ENCODE data around the gene DHX32.
"Not testable (repeated sequence)": the region's sequence is repeated elsewhere in the genome, so short reads cannot be mapped to it uniquely, and the experiment has no call there.

The DHX32 gene

DNA sequence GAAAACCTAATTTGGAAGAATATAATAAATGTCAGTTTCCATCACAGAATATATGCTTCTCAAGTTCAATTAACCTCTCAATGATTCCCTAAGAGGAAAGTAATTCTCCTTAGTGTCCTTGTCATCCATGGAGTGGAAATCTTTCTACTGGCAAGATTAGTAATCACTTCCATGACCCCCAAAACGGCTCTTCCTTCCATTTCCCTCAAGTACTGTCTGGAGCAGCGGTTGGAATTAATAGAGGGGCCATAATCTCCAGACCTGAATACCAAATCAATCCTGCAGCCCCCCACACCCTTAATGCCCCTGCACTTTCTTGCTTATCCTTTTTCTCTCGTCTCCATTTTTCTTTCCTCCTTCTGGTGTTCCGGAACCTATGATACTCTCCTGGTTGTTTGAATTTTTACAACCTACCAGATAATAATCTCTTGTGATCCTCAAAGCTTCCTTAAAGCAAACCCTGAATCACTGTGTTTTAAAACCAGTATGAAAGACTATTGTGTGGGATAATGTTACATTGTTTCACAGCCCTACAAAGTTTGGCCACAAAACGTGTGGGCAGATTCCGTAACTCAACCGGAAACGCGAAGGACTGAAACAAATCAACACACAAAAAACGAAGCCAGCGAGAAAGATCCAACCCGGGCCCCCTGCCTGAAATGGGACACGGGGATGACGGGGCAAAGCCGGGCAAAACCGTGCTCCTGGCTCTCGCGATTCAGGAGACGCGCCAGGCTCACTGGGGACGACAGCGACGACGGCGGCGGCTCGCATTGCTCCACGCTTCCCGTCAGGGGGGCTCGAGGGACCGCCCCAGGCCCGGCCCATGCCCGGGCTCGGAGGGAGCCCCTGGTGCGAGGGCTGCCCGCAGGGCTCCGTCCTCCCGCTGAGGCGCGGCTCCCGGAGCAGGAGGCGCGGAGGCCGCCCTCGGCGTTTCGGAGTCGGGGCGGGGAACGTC is 14.3 kb upstream of the DHX32 start:
- DNase-seq (ENCODE audit: low read depth in 2 of 2), result peak; percentile 20 to 25

DNA sequence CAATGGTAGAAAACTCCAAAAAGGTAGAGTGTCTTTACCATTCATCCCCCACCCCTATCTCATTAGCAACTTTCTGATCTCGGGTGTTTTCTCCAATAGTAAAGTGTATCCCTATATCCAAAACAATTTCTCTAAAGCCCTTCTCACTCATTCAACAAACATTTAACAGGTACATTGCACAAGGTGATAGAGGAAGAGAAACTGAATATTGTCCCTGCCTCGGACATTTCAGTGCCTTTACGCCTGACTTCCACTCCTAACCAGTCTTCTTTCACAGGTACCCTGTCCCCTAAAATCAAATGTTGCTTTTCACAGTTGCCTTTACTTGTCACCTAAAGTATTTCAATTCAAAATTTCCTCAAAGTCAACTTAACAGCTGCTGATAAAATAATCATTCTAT is 13.1 kb upstream of the DHX32 start:
- DNase-seq (ENCODE audit: low read depth in 2 of 2), result not testable (repeated sequence)

DNA sequence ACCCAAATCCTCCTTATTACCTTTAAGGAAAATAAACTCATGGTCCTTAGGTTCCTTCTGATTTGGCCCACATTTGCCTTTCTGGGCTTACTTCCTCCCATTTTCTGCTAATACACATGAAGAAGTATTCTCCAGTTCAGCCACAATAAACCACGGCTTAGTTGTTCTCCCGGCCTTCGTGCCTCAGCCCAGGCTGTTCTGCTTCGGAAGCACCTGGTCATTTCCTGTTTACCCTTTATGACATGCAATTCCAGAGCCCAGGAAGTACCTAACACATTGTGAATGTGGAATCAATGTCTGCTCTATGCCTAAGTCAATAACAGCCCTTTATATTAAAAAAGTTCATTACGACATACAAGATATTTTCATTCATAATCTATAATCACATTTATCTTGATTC is 11.3 kb upstream of the DHX32 start:
- DNase-seq (ENCODE audit: low read depth in 2 of 2), result not testable (repeated sequence)

DNA sequence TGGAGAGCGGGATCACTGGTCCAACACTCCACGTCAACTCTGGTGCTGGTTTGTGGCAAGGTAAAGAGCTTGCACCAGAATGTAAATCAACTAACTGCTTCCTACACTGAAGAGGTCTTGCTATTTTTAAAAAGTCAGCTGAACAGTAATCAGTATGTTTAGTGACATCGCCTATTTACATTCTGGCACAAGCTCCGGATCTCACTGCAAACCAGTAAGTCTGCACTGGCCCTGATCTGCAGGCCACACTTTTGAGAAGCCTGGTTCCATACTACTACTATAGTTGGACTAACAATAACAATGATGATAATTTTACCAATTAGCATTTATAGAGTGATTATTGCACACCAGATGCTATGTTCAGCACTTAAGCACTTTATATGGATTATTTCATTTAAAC is 8.3 kb upstream of the DHX32 start:
- not testable (repeated sequence) for DNase-seq (ENCODE audit: low read depth in 2 of 2)

DNA sequence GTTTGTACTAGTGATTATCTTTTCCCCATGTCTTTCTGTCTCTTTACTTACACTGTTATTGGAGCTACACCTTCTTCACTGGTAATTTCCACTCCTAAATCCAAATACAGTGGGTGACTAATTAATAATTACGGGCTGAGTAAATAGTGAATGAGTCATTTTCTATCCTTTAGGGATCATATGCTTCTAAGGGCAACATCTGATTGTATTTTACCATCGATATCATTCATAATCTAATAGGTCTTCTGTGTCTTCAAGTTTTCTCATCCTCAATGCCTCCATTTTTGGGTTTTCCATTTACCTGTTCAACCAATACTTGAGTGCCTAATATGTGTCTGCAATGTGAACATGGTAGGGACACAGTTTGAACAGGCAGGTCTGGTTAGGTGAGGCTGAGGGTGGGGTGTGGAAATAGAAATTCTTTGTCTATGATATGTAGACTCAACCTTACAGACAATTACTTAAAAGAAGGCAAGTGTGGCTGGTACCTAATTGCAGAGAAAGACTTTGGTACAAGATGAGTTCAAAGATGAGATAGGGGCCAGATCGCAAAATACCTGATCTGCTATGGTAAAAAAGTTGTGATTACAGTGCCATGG is 5.9 kb upstream of the DHX32 start:
- no peak for DNase-seq (ENCODE audit: low read depth in 2 of 2)

DNA sequence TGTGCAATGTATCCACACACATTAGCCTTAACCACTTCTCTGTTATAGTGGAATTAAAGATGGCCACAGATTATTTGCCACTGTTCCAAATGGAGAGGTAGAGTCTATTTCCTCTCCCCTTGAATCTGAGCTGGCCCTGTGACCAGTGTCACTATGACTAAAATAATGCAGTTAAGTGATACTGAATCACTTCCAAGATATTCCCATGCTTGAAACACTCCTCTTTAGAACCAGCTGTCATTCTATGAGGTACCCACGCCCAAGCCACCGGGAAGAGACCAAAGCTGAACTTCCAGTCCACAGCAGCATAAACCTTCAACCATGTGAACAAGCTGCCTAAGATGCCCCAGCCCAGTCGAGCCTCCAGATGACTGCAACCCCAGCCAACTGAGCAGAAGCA is 2.1 kb upstream of the DHX32 start:
- DNase-seq (ENCODE audit: low read depth in 2 of 2), result no peak

DNA sequence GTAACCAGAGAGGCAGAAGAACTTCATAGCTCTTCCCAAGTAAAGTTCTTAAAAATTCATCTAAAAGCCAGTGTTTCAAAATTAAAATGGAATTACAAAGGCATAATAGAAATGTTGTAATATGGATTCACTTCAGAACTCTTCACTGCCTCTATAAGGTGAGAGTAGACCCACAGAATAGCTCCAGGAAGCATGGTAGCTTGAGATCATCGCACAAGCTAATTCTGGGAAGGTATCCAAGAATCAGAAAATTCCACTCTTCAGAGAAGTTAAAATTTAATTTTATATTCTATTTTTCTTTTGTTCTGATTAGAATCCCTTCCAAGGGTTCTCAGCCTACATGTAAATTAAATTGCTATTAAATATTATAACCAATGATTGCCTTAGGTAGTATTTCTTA is 1.5 kb upstream of the DHX32 start:
- DNase-seq (ENCODE audit: low read depth in 2 of 2), result no peak

DNA sequence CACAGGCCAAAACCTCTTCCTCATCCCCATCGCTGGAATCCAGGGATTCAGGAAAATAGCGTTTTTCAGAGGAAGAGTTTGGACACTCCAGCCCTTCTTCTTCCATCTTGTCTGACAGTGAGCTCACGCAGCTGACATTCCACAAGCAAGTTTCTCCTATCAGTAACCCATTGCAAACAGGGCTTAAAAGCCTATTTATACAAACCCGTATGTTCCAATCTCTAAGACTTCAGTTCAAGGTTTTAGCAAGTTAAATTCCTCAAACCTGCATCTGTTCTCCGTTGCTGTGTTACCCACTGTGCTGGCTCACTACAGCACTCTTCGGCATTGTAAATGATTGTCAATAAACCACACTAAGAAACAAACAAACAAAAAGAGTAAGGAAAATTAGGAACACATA is 373 bp downstream of the DHX32 start:
- DNase-seq (ENCODE audit: low read depth in 2 of 2), result no peak

DNA sequence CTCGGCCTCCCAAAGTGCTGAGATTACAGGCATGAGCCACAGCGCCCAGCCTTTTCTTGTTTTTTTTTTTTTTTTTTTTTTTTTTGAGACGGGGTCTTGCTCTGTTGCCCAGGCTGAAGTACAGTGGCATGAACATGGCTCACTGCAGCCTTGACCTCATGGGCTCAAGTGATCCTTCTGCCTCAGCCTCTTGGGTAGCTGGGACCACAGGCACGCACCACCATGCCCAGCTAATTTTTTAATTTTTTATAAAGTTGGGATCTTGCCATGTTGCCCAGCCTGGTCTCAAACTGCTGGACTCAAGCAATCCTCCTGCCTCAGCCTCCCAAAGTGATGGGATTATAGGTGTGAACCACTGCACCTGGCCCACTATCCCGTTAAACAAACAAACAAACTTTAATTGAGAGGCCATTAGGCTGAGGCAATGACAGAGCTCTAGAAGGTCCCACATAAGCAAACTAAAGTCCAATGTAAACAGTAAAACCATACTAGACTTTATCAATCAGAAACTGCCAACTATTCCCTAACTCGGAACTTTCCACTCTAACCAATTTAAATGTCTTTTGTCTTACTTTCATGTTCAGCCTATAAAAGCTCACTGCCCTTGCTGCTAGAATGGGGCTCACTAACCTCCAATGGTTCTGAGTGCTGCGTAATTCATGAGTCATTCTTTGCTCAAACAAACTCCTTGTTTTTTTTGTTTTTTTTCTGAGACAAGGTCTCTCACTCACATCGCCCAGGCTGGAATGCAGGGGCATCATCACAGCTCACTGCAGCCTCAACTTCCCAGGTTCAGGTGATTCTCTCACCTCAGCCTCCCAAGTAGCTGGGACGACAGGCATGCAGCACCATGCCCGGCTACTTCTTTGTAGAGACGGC is 1.9 kb downstream of the DHX32 start:
- peak; percentile 31 to 41 for DNase-seq (ENCODE audit: low read depth in 2 of 2)

DNA sequence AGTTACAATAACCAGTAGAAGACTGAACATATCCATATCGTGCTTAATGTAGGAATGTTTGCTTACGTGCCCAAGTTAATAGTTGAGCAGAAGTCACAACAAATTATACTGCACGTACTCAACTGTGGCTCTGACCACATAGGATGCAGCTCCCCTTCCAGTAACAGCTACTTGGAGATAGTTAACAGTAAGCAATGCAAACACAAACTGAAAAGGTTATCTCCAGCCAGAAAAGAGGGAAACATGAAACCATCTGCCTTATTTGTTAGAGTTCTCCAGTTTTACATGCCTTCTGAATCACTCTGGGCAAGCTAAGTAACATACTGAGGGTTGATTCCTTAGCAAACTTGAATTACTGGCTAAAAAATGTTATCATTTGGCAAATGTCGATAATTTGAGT is 9.8 kb downstream of the DHX32 start:
- no peak for DNase-seq (ENCODE audit: low read depth in 2 of 2)

DNA sequence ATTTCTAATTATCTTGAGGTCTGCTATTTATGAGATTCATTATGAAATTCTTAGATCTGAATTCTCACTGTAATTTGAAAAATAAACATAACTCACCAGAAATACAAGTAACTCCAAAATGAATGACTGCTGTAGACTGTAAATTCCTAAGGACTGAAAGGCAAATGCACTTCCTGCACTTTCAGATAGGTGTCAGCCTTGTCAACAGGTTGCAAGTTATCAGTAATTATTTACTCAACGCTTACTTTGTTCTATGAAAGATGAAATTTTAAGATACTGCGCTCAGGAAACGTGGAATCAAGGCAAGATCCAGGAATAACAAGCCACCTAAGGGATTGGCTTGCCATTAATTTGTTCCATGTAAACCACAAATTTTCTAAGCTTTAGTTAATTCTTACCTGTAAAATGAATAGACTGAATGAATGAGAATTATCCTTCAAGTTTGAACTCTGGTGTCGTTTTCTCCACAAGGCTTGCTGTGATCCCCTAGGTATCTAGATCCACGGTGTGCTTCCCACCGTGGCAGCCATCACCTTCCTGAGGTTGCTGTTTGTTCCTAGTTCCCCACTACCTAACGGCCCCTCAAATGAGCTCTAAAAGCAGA is 12.6 kb downstream of the DHX32 start:
- DNase-seq (ENCODE audit: low read depth in 2 of 2), result peak; percentile 17 to 22

DNA sequence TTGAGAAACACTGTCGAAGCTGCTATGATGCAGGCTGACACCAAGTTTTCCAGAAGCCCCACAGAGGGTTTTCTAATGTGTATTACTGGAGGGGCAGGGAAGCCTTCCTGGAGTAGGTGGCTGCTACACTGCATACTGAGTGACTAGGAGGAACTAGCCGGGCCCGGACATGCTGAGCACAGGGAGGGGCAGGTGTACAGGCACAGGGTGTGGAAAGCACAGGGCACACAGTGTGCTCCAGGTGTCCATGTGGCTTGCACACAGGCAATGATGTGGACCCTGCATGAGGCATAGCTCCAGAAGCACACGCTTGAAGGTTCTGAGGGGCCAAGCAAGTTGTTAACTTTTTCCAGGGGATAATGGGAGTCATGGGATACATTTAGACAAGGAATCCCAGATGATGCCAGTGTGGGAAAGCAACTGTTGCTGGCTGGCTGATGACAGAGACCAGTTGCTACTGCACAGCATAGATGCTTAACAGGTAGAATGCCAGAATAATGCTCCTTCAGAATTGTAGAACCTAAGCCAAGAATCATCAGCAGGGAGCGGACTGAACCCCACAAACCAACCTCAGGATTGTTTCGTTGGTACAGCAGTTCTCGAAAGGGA is 14.6 kb downstream of the DHX32 start:
- no peak for DNase-seq (ENCODE audit: low read depth in 2 of 2)

DNA sequence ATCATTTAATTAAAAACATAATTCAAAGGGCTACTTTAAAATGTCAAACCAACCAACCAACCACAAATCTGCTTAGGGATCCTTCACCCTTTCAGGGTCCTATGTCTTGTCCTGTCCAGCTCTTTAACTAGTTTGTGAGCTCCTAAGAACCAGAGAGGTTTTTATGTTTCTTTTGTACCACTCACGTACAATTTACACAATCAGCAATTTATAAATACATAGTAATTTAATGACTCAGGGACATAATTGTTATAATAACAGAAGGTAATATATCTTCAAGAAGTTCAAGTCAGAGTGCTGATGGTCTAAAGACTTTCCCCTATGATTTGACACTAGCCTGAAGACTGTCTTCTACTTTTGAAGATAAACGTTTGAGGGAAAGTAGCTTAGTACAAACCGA is 16.0 kb downstream of the DHX32 start:
- no peak for DNase-seq (ENCODE audit: low read depth in 2 of 2)

DNA sequence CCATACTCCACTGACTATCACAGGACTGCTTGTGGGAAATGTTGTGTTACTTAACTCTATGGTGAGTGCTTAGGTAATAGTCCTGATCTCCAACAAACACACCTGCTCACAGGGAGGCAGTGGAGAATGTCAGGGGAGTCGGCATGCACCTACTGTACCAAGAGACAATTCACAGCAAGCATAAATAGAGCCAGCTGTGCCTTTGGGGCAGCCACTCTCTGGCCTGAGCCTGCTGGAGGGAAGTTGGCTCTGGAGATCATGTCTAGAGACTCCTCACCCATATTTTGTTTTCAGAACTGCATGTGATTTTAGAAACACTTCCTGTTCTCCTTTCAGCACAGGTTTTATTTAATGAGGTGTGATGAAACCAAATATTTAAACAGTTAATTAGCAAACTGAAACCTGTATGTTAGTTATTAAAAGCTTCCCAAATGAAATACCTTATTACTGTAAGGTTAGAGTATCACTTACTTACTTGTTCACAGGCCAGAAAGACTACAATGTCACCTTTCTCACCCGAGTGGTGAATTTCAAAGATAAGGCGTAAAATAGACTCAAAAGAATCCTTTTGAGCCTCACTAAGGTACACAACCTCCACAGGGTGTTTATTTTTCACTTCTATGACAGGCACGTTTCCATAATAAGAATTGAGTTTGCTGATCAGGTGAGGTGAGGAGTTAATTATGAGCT is 21.8 kb downstream of the DHX32 start:
- no peak for DNase-seq (ENCODE audit: low read depth in 2 of 2)

DNA sequence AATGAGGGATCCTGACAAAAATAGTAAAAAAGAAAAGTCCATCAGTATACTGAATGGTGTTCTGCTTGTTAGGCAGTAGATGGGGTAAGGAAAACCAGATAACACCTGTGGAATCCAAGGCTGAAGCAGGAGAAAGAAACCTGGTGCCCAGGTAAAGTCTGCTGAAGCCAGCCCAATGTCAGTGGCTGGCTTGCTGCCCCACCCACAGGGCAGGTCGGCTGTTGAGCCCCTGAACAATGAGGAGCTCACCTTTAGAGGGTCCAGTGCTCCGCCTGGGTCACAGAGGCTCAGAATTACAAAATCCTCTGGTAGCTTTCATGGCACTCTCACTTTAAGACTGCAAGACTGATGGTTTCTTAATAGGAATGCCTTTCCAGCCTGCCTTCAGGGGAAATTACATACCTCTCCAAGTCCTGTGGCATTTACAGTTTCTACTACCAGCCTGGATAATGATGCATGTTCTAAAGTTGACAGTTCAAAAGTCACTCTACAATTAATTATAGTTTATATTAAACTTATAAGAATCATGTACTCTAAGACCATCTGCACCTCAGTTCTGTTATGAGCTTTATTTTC is 23.8 kb downstream of the DHX32 start:
- no peak for DNase-seq (ENCODE audit: low read depth in 2 of 2)

DNA sequence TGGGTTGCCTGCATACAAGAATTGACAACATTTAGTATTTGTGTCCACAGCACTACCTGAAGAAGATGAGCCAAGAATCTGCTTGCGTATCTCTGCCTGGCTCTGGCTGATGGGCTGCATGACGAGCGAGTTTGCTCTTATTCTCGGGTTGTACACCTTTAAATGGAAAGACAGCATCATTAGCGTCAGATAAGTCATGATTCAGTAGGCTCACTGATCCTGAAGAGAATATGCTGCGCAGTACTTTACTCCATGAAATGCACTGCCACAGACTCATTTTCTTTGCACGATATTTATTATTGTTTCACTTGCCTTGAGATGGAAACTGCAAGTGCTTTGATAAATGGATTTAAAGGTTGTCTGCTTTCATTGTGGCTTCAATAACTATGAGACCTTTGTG is 28.6 kb downstream of the DHX32 start:
- DNase-seq (ENCODE audit: low read depth in 2 of 2), result no peak

DNA sequence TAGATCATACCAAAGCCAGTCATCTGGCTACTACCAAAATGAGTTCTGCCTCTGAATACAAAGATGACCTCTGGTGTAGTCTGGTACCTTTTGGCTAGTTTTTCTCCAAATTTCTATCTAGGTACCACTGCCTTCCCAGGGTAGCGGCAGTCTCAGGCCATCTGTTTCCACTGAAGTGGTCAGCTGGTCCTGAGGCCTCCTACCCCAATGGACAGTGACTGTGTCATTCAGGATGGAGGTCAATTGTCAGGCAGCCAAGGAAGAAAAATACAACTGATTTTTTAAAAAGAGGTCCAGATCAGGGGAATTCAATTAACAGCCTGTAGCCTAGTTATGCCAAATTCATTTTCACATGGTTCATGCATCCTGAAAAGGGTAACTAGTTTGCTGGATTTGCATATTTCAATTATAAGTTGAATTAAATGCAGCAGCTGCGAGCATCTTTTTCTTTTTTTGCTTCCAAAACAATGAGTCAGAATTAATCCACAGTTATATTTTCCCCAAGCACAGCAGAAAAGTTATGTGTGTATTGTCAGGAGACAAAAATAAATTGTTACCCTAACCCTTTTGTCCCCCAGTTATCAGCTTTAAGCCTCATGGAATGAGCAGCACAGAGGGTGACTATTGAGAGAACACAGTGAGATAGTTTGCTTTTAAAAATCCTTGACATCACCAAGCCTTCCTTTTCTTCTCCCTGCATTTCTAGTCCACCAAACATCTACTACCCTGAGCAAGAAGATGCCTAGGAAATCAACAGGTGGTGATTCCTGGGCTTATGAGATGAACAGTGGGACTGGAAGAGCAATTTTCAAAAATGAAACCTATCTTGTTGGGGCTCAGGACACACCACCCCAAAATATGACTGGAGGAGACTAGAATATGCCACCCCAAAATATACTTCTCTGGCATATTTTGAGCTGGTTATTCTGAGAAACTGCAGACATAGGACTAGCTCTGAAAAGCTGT is 30.0 kb downstream of the DHX32 start:
- DNase-seq (ENCODE audit: low read depth in 2 of 2), result no peak

DNA sequence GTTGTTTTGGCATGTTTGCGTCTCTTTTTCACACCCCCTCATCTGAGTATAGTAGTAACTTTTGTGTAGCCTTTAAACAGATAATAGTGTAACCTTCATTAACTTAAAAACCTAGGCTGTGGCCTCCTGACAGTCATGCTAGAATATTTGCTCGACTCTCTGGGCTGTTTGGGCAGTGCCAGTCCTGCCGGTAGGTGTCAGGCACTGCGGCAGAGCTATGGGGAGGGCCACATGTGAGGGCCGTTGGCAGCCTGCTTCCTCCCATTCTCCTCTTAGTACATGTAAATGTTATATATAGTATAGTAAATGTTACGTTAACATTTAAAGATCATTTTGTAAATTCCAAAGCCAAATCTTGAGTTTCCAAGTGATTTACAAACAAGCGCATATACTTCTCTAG is 31.6 kb downstream of the DHX32 start:
- no peak for DNase-seq (ENCODE audit: low read depth in 2 of 2)

DNA sequence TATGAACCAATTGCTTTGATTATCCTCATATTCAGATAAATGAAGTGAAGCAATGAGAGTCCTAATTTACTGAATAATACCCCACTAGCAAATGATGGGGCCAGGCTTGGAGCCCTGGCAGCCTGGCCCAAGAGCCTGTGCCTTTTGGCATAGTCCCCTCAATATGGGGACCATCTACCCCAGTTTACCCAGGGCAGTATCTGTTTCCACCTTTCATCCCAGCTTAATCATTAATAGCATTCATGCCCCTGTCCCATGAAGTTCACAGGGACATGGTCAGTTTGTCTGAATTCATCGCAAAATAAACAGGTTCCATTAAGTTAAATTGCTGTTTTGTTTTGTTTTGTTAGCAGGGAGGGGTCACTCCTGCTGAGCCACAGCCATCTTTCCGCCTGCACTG is 32.2 kb downstream of the DHX32 start:
- DNase-seq (ENCODE audit: low read depth in 2 of 2), result no peak
